Lung microvascular endothelial cell (primary cell): ENCODE measurements around the gene ATAD2B. TPM values are rescaled to one million over a fixed set of nuclear protein-coding genes. Genes with fewer than 3 reads are reported as not detected.
"Not testable (repeated sequence)": the region's sequence is repeated elsewhere in the genome, so short reads cannot be mapped to it uniquely, and the experiment has no call there.

Source experiments
- DNase-seq, 2 donors: peaks; one replicate each; pipeline versions ENCODE4 v3.0.0 to v3.0.0-alpha.2; 2010; ENCODE audit warnings: low read depth in 2 of 2
- total RNA-seq: library from RNA; depleted of rRNA; stranded (reverse); fragments of >200 nt; gene quantifications from 2 replicates; pipeline ENCODE4 v1.2.1, GENCODE V29; 2014

ATAD2B gene
- total RNA-seq, 1 donor from 2014 or later = 10.7 TPM

DNA sequence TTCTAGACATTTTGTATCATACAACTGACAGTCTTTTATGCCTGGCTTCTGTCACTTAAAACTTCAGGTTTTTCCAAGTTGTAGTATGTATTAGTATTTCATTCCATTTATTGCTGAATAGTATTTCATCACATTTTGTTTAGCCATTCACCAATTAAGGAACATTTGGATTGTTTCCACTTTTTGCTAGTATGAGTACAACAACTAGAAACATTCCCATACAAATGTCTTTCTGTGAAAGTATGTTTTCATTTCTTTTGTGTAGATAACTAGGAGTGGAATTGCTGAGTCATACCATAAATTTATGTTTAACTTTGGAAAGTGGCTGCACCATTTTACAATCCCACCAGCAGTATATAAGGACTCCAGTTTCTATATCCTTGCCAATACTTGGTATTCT is 135.9 kb downstream of the ATAD2B start:
- DNase-seq = peak; percentile 36 to 83

DNA sequence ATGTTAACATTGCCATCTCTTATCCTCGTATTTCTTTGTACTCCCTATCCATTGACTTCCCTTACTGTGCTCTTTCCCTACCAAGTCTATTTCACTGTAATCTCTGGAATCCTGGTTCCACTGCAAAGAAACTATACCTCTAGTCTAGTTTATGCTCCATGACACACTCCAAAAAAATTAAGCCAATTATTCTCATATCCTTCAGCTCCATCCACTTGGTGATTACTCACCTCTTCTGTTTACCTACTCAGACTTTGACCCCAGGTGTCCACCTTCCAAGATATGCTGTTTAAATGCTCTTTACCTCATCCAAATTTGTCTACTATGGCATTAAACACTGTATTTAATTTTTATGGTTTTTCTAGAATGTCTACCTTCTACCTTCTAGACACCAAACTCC is 137.9 kb downstream of the ATAD2B start:
- no peak for DNase-seq

DNA sequence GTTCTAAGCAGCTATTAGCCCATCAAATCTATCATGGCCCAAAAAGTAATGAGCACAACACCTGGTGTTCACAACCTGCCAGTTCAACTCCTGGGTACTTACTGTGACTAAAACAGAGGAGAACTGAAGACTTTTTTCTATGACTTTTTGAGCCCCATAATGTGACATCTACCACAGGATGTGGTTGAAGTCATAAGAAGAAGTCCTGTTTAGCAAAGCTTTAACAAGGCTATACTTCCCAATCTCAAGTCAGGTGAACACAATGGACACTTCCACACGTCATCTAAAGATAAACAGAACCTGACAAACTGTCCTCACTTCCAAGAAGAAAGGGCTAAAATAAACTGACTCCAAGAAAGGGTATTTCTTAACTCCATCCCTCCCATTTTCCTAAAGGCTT is 138.8 kb downstream of the ATAD2B start:
- DNase-seq = no peak

DNA sequence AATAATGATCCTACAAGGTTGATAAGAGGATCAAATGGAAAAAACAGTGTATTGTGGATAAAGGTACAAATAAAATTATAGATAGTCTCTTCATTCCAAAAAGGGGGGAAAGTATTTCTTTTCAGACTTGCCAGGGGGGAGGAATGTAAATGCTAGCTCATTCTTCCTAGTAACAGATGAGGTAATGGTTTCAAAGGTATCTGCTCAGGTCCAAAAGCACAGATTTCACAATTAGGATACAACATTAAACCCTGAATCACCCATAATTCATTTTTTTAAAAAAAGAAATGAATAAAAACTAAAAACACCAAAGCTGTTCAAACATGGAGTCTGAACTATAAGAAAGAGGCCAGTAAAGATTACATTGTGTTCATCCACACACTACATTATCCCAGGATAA is 142.0 kb downstream of the ATAD2B start:
- no peak for DNase-seq

DNA sequence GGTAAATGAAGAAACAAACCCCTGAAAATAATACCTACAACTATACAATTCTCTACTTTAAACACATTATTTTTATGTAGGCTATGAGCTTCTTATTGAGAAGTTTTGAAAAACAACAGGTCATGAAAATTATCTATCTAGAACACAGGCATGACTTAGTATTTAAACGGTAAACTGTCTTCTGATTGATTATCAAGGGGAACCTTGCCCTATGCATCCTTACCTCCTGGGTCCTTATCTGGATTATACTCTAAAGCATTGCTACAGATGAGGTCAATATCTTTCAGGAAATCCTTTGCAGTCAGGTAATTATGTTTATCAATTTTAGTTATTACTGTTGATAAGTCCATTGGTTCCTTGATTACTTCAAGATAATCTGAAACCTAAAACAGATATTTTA is 144.3 kb downstream of the ATAD2B start:
- DNase-seq = no peak

DNA sequence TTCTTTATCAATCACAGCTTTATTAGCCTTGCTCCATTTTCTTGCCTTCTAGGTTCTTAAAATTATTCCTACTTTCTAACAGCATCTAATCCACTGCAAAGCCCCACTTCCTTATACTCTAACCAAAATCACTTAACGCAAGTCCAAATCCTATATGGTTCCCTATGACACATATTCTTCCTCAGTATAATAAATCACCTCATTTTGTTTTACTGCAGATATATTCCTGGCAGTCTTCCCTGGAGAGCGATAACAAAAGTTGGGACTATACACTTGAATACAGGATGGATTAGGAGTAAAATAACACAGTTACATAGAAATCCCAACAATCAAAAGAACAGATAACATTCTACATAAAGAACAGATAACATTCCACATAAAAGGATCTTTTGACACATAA is 144.8 kb downstream of the ATAD2B start:
- DNase-seq = peak in 1 of 2 donors; percentile 63

DNA sequence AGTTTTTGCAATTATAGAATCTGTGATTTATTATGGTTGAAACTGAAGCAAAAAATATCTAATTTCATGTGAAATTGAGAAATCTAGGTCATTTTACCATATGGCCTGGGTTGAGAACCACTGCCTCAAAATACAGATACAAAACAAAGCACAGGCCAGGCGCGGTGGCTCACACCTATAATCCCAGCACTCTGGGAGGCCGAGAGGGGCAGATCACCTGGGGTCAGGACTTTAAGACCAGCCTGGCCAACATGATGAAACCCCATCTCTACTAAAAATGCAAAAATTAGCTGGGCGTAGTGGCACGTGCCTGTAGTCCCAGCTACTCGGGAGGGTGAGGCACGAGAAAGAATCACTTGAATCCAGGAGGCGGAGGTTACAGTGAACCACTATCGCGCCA is 146.5 kb downstream of the ATAD2B start:
- not testable (repeated sequence) for DNase-seq

DNA sequence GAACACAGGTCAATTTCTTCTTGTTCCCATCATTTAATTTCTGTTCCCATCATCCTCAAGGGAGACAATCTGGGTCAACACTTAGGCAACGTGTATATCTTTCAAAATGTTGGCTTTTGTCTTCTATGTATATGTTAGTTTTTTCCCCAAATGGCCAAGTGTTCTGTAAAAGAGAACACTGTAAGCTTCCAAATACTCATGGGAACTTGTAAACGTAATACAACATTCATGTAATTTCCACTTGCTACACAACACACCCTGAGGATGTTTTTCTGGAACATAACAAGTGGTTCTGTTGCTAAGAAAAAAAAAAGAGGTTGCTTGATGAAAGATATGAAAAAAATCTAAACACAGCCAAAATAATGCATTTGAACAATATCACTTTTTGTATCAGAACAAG is 149.1 kb downstream of the ATAD2B start:
- no peak for DNase-seq

DNA sequence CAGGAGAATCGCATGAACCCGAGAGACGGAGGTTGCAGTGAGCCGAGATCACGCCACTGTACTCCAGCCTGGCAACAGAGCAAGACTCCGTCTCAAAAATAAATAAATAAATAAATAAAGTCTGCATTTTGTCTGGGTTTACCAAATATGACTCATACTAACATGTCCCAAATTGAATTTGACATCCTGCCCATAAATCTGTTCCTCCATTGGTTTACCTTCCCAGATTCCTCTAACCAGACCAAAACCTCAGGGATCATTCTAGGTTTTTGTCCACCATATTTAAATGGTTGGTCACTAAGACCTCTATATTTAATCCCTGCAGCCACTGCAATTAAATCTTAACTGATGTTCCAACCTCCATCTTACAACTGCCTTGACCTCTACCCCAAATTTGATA is 150.9 kb downstream of the ATAD2B start:
- no peak for DNase-seq

DNA sequence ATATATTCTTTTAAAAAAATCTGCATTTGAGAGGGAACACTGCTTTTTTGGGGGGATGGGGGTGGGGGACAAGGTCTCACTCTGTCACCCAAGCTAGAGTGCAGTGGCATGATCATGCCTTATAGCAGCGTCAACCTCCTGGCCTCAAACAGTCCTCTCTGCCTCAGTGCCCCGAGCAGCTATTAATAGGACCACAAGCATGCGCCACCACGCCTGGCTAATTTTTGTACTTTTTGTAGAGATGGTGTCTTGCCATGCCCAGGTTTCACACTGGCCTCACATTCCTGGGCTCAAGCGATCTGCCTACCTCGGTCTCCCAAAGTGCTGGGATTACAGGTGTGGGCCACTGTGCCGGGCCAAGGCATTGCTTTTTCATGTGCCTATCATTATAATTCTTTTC is 154.2 kb downstream of the ATAD2B start:
- DNase-seq = no peak

DNA sequence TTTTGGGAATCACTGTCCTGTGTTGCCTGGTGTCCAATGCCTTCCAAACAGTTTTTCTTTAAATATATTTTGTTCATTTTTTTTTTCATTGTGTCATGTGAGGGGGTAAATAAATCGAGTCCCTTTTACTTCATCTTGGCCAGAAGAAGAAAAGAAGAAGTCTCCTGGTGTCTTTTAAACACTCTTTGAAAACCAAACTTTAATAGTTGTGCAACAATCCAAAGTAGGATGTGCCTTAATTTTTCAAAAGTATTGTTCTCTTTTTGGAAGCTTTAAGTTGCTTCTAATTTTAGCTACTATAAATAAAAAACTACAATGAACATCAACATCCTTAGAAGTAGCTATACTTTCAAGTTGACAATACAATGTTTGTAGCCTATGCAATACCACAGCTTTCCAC is 154.9 kb downstream of the ATAD2B start:
- no peak for DNase-seq

DNA sequence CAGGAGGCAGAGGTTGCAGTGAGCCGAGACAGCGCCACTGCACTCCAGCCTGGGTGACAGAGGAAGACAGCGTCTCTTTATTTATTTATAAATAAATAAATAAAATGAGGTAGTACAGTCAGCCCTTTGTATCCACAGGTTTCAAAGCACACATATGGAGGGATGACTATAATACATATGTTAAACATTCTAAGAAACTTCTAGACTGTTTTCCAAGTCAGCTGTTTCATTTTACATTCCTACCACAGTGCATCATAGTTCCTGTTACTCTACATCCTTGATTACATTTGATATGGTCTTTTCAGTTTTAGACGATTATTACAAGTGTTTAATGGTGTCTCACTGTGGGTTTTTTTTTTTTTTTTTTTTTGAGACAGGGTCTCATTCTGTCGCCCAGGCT is 157.6 kb downstream of the ATAD2B start:
- DNase-seq = peak in 1 of 2 donors; percentile 10

DNA sequence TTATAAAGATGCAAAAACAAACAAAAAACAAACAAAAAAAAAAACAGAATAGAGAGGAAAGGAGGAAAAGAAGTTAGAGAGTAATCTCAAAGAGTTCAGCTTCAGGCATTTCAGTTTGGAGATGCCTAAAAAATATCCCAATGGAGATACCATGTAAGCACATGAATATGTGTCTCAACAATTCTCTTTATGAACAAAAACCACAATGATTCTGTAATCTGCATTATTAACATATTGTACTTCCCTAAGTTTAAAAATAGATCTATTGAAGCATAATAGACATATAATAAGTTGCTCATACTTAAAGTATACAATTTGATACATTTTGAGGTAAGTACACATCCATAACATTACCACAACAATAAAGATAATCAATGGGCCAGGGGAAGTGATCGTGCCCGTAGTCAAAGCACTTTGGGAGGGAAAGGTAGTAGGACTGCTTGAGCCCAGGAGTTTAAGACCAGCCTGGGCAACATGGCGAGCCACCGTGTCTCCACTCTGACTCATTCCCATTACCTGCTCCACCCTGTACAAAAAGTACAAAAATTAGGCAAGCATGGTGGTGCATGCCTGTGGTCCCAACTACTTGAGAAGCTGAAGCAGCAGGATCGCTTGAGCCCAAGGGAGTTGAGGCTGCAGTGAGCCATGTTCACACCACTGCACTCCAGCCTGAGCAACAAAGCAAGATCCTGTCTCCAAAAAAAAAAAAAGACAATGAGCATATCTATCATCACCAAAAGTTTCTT is 158.9 kb downstream of the ATAD2B start:
- DNase-seq = no peak

DNA sequence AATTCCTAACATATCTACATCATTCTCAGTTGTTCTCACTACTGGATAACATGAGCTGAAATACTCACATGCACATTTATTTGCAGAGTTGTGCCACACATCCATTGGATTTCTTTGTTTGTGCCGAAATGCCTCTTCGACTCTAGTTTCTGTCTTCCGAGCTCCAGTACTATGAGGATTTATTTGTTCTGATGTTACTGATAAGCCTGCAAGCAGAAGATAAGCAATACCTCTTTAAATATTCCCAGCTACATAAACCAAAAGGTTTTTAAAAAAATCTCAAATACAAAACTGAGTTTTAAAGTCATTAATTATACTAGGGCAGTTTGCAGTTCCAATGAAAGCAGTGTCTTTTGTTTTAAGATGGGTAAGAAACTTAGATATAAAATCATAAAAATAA is 164.8 kb downstream of the ATAD2B start:
- DNase-seq = no peak

DNA sequence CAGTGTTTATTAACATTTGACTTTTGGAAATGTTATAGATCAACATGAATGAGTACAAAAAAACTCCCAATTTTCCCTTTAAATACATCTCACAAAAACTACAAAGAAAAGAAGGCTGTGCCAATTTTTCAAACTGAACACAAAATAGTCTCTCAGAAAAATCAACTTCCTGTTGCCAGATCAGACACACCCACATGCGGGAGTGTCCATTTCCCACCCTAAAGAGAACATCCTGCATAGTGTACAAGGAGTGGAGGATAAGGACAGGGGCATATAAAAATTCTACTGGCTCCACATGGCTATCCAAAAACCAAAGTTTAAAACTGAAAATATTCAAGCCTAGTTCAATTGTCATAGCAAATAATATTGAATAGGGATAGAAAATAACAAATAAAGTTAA is 165.3 kb downstream of the ATAD2B start:
- DNase-seq = peak; percentile 12 to 32

DNA sequence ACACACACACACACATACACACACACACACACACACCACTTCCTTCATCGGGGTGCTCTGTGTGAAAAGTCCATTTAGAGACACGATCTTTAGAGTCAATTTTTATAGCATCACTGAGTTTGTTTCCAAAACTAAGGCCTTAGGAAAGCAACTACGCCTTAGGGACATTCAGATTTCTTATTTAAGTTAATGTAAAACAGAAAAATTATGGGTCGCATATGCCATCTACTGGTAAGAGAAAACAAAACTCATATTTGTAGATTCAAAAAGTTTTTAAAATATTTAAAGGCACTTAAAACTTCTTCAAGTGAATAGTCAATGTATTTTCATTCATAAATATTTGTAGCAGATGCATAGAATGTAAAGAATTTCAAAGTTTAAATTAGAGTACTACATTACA is 166.2 kb downstream of the ATAD2B start:
- DNase-seq = peak; percentile 66 to 67

DNA sequence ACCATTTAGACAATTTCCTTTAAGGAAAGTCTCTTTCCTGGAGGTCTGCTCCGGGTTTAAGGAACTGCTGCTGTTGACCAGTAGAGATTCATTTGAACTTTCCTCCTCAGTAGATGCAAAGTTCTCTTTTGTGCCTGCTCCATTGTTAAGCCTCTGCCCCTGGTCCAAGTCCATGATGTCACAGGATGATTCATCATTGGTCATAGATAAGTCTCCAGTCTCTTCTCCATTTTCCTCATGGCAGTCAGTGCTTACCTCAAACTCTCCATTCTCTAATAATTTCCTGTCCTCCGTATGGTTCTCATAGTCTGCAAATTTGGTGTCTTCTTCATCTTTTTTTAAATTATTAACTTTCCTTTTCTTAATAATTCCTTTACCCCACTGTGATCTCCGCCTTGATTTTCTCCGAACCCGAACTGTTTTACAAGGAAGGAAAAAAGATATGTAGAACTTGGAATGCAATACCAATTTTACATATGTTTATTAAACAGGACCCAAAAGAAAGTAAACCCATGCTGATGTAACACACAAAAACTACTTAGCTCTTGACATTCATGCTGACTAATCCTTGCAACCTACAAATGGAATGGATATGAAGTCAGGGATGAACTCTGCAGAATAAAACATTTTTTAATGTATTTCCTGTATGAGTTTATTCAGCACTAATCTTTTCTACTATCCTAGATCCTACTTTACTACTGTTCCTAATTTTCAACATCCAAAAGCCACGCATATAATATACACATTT is 169.1 kb downstream of the ATAD2B start:
- peak; percentile 49 to 95 for DNase-seq

DNA sequence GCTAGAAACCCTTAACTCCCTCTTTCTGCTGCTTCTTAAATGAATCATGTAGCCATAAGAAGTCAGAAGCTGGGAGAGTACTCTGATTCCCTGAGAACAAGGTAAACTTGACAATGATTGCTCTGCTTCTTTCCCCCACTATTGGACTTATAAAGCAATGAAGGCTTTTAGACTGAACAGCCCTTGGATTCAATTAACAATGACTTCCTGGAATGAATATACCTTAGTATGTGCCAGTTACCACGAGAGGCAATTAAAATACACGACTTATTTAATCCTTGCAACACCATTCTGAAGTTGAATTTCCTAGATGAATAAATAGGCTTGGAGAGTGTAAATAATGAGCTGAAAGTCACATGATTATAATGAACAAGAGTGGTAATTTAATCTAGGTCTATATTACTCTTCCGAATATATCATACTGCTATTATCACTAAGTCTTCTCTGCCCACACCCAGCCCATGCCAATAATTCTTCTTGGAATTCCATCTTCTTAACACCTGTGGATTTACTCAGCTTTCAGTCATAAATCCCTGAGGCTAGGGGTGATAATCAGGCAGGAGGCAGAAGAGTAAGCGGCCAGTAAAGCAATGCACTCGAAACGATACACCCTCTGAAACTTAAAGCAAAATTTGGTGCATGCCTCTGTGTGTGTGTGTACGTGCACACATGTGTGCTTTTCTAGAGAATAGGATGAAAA is 170.2 kb downstream of the ATAD2B start:
- no peak for DNase-seq

DNA sequence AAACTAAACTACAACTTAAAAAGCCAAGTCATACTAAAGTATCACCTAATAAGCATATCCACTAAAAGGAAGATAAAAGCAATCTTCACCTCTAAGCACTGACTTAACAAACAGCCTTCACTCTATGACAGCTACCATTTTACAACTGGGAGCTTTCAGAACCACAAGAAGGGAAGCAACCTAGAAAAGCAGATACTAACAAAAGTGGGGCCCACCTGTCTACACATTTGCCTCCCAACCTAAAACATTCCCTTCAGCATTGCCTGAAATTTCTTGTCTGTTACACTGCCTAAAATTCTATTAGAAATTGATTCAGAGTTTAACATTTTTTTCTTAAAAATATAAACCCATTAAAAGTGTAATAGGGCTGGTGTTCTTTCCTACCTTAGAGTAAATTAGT is 172.0 kb downstream of the ATAD2B start:
- no peak for DNase-seq

DNA sequence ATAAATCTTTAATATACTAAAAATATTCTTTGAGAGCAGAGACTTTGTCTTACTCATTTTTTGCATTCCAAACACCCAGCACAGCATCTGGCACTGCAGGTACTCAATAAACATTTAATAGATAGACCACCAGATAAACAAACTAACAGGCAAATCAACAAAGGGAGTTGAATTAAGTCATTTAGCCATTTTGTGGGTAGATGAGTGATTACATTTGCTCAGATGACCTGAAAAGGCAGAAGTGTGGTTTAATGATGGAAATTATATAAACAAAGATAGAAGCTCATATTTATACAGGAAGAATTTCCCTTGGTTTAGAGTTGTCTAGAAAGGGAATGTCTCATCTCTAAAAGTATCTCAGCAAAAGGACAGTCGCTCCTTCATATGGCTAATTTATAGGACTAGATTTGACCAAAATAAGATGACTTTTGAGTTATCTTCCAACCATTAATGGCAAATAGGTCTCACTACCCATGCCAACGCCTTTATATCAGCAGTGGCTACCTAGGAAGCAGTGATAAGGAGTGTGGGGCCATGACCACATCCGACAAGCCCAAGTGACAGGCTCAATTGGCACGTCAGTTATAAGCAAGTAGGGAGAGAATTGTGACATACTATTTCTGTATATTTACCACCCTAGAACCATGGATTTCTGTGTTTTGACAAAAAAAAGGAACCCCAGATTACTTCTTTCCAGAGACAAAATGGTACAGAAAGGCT is 173.5 kb downstream of the ATAD2B start:
- no peak for DNase-seq

DNA sequence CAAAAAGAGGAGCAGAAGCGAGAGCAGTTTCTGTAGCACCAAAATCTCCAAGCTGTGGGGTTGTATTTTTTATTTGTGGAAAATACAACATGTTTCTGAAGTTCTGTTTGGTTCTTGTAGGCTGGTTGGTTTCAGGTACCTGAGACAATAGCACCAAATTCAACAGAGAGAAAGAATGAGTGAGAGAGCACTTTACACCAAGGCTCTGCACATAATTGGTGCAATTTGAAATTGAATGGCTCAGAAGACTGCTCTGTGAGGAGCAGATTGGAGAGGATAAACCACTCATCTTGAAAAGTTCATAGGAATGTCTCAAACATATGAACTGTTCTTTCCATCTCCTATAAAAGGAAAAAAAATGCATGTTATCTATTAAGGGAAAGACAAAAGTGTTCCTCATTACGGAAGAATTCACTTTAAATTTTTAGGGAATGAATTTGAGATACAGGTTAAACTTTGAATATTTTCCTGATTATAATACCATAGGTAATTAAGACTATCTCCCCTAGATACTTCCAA is 175.1 kb downstream of the ATAD2B start:
- no peak for DNase-seq
